SKM-1 (cell line): Measurements from ENCODE around the gene C2orf68.
A peak's percentile ranks its signal among the peaks of the same experiment; 100 is the strongest.
"Not testable (repeated sequence)": the region's sequence is repeated elsewhere in the genome, so short reads cannot be mapped to it uniquely, and the experiment has no call there.

Source experiments
- DNase-seq: peaks from one replicate; lab custom pipeline; 2025; ENCODE audit not compliant: unreplicated experiment; lab: John Stamatoyannopoulos, UW

C2orf68 gene, protein sequence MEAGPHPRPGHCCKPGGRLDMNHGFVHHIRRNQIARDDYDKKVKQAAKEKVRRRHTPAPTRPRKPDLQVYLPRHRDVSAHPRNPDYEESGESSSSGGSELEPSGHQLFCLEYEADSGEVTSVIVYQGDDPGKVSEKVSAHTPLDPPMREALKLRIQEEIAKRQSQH

DNA sequence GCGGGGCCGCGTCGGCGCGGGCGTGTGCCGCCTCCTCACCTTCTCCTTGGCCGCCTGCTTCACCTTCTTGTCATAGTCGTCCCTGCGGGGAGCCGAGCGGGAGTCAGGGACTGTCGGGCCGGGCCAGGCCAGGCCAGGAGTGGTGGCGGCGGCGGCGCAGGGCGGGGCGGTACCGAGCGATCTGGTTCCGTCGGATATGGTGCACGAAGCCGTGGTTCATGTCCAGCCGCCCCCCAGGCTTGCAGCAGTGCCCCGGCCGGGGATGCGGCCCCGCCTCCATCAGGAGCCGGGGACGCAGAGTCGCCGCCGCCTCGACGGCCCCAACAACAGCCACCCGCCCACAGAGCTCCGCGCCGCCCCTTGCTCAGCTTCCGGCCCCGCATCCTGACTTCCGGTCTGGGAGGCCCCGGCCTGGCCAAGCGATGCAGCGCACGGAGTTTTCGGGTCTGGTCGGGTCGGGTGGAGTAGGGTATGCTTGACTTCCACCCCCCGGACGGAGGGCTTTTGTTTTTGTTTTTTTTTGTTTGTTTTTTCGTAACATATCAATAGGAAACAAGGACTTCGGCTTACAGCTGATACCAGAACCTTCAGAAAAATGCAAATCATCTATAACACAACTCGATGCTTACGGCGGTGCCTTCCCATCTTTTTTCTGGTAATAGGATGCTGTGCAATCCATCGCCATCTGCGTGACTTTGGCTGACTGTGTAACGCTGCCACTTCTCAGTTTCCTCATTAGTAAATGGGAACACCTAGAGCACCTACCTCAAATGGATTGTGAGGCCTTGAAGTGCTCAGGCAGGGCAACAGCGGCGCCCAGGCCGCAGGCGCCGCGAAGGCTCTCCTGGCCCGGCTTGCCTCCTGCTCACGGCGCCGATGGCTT, at the start of gene C2orf68:
C2orf68 (minus strand) TSS at position 362 of the 883 bp plus-strand sequence; CDS start at position 280, 82 bp downstream.
- peak; percentile 96 for DNase-seq

DNA sequence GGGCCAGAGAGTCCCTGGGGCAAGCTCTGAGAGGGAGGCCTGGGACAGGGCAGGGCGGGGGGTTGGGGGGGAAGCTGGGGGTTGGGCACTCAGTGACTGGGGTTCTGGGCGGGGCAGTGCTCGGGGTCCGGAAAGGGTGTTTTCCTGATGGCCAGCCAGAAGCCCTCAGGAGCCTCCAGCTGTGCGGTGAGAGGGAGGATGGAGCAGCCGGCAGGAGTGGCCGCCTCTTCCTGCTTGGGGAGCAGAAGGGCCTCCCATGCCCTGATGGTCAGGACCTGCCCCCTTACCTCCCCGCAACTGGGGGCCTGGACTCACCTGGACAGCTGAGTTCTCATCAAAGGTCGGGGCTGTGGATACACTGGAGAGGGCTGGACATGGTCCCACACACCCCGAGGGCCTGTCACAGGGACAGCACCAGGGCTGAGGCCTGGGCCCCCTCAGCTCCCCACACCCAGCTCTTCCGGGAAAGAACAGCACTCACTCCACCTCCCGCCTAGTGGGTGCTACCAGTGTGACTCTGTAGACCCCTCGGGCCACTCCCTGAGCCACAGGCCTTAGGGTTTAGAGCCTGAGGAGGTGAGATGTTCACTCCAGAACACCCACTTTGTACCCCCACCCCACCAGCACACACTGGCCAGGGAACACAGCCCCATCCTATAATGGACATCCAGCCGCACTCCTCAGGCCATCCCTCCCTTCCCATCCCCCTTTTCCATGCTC, 49.4 kb upstream of the C2orf68 start:
- DNase-seq: no peak

DNA sequence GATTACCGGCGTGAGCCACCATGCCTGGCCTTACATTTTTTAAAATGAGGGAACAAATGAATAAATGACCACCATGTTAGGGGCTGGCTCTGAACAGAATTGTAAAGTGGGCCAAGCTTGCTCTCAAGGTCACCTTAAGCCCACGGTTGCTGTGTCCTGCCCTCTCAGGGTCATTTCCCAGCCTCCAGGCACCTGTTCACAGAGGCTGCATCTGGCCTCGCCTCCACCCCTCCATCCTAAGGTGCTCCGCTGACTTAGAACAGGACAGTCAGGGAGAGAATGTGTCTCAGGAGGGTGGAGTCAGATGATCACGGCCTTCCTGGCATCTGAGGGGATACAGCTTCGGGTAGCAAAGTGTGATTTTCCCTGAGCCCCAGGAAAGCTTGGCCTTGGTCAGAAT, 48.9 kb upstream of the C2orf68 start:
- no peak for DNase-seq

DNA sequence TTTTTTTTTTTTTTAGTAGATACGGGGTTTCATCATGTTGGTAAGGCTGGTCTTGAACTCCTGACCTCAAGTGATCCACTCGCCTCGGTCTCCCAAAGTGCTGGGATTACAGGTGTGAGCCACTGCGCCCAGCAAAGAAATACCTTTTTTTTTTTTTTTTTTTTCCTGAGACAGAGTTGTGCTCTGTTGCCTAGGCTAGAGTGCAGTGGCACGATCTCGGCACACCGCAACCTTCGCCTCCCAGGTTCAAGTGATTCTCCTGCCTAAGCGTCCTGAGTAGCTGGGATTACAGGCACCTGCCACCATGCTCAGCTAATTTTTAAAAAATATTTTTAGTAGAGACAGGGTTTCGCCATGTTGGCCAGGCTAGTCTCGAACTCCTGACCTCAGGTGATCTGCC, 48.4 kb upstream of the C2orf68 start:
- DNase-seq: not testable (repeated sequence)

DNA sequence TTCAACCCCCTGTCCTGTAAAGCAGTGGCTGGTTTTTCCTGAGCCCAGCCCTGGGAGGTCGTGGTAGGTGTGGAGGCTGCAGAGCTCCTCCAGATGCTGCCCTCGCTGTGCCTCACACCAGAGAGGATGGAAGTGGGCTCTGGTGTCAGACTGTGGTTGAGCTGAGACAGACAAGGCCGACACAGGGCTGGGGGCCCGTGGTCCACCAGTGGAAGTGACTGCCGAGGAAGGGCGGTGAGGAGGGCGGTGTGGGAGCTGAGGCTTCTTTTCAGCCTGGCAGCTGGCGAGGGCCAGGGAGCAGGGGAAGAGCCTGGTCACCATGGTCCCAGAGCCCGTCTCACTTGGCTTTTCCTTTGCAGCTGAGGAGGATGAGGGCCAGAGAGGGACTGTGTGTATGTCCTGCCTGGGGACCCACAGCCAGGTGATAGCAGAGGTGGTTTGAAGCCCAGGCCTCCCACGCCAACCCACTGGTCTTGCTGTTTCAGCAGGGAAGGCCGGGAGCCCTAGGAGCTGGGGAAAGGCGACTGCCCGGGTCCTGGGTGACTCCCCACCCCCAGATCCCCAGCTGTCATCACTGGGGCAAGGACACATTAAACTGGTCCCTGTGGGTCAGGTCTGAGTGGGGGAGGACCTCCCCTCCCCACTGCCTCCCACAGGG, 47.6 kb upstream of the C2orf68 start:
- DNase-seq: no peak

DNA sequence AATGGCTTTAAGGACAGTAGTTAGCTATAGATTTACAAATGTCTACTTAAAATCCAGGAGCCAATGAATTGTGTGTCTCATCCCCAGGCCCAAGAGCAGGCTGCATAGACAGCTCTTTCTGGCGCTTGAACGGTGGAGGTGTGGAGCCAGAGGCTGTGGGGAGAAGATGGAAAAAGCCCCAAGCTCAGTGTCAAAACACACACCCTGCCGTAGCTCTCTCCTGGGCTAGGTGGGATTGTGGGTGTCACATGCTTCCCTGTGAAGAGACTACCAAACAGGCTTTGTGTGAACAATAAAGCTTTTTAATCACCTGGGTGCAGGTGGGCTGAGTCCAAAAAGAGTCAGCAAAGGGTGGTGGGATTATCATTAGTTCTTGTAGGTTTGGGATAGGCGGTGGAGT, 45.5 kb upstream of the C2orf68 start:
- DNase-seq: not testable (repeated sequence)

DNA sequence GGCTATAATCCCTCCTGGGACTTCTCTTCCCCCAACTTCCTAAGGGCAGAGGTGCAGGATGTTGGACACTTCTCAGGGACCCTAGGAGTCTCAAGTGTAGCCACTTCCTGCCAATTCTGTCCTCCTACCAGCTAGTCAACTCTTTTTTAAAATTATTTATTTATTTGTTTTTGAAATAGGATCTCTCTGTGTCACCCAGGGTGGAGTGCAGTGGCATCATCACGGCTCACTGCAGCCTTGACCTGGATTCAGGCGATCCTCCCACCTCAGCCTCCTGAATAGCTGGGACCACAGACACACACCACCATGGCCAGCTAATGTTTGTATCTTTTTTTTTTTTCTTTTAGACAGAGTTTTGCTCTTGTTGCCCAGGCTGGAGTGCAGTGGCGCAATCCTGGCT, 44.6 kb upstream of the C2orf68 start:
- no peak for DNase-seq

DNA sequence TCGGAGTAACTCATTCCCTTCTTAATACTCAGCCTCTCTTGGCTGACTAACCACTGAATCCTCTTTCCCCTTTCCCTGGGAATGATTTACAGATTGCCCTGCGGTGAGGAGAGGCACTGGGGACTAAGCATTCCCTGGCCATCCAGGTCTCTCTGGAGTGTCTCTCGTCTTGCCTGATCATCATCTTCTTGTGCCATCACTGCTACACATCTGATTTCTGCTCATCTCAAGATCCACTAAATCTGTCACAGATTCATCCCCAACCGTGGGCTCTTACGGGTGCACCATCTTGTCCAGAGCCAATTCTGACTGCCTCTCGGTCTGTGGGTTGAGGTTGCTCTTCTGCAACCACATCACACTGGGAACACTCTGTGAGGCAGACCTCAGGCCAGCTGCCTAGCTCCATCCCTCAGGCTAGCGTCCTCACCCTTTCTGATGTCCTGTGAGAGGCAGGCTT, 44.1 kb upstream of the C2orf68 start:
- DNase-seq: no peak

DNA sequence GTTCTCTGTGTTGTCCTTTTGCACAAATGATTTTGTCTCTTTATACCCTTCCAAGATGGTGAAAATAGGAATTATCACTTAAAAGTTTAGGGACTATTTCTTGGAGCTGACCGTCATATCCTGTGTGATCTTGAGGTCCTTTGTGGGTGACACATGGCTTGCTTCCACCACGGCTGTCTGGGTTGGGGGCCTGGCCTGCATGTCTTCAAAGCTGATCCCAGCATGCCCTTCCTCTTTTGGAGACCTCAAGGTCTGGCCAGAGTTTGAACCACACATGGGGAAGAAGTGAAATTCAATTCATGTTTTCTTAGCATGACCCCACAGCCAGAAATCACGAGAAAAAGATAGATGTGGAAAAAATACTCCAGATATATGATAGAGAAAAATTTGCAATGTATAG, 42.1 kb upstream of the C2orf68 start:
- peak; percentile 75 for DNase-seq

DNA sequence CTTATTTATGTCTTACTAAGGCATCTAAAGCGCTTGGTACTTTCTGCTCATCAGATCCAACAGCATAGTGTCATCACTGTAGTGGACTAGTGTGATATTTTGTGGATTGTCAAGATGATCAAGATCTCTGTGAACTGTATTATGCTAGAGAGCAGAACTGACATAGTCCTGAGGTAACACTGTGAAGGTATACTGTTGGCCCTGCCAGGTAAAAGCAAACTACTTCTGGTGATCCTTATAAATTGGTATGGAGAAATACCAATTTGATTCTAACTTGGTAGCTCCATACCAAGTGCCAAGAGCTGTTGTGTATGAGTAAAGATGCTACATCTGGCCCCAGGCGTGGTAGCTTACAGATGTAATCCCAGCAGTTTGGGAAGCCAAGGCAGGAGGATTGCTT, 40.2 kb upstream of the C2orf68 start:
- DNase-seq: no peak

DNA sequence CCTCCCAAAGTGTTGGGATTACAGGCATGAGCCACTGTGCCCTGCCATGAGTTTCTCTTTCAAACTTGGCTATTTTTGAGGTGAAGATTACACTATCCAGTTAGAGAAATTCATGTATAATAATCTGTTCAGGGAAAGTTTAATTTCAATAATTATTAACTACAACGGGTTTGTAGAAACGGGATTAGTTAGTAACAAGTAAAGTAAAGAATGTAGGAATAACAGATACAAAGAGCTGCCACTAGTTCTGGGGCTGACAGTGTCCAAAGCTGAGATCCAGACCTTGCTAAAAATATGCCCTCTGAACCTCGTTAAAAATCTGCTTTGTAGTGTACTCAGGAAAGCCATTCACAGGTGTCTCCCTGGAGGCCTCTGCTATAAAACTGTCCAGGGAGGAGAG, 39.2 kb upstream of the C2orf68 start:
- DNase-seq: no peak

DNA sequence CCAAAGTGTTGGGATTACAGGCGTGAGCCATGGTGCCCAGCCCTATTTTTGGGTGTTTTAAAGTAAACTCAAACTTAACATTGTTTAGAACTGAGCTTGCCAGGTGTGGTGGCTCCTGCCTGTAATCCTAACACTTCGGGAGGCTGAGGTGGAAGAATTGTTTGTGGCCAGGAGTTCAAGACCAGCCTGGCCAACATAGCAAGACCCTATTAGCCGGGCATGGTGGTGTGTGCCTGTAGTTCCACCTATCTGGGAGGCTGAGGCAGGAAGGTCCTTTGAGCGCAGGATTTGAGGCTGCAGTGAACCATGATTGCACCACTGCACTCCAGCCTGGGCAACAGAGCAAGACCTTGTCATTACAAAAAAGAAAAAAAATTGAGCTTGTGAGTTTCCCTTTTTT, 38.6 kb upstream of the C2orf68 start:
- no peak for DNase-seq

DNA sequence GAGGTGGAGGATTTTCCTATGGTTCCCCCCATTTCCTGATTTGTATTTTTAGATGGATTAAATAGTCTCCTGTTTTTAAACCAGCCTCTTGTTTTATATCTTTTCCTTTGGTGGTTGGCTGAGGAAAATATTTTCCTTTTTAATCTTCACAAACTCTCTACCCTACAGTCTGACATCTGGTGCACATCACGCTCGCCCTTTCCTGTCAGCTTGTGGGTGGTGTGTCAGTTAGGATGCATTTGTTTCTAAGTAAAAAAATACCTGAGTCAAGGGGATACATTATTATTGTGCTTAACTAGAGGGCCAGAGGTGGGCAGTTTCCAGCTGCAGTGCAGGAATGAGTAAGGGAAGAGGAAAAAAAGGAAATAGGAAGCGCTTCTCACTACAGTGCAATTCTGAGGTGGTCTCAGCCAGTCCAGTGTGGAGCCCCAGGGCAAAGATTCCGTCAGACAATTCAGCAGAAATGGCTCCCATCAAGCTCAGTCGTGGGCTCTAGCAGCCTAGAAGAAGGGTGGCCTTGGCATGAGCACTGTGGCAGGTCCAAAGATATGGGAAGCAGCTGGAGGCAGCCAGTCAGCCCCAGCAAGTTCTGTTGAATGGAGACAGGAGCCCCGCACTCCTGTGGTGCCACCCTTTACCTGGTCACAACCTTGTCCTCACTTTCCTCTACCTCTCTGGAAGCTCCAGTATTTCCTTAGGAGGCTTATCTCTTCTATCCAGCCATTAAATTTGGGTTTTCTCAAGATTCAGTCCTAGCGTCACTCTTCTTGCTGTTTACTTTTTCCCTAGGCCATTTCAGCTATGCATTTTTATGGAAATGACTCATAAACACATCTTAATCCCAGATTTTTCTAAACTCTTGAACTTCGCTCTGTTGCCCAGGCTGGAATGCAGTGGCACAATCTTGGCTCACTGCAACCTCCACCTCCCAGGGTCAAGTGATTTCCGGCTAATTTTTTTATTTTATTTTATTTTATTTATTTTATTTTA, 37.6 kb upstream of the C2orf68 start:
- no peak for DNase-seq

DNA sequence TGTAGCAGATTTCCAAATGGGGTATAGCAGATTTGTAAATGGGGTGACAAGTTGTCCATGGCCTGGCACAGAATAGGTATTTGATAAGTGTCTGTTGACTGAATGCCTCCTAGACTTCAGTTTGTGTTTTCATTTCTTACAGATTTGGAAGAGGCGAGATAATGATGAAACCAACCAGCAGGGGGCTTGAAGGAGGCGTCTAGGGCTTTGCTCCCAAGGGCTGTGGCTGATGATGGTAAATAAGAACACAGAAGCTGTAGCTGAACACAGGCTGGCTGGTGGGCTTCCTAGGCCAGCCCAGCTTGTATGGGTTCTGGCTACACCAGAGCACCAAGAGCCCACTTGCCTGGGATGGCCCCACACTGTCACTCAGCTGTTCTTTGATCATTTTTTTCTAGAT, 36.8 kb upstream of the C2orf68 start:
- peak; percentile 61 for DNase-seq

DNA sequence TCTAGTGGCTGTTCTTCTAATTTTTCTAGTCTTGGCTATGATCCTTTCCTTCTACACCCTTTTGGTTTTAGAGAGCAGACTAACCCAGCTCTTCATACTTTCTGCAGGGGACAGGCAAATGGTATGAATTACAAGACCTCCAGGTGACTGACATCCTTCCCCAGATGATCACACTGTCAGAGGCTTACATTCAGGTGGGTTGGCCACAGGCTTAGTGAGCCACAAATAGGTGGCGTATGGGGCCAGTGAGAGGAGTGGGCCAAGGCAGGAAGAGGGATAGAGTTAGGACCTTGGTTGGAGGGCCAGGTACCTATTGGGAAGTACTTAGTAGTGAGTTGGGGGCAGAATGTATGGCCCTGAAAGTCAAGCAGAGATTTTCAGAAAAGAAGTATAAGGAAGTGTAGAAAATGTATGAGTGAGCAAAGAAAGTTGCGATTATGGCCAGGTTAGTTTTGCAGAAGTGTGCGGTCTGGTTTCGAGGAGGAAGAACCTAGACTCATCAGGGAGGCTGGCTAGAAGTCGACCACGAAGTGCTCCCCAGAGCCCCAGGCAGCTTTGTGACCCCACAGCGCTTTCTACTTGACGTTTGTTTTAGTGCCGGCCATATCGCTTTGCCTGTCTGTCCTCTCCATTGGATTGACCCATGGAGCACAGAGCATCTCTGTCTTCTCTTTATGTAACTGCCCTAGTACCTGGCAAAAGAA, 36.1 kb upstream of the C2orf68 start:
- DNase-seq: peak; percentile 46

DNA sequence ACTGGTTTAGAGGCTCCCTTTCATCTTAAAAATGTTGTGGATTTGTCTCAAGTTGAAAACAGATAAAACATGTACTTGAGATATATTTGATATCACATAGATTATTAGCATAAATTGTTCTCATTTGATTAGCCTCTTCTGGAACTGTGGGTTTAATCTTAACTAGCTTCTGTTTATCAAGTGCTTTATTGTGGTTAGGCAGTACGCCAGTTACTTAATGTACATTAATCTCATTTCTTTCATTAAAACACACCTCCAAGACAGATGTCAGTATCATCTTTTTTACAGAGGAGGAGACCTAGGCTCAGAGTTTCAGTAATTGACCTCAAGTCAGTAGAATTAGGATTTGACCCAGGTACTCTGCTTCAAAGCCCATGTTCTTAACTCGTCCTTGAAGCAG, 34.3 kb upstream of the C2orf68 start:
- DNase-seq: no peak

DNA sequence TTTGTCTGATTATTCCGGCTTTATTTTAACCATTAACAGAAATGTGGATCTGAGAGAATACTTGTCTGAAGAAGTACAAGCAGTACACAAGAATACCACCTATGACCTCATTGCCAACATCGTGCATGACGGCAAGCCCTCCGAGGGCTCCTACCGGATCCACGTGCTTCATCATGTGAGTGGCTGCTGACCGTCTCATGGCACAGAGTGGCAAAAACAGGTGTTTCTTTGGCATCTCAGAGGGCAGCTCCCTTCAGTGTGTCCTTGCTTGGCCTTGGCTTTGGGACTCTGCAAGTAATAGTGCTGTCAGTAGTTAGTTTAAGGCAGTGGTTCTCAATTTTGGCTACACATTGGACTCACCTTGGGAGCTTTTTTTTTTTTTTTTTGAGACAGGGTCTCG, 33.0 kb upstream of the C2orf68 start:
- no peak for DNase-seq

DNA sequence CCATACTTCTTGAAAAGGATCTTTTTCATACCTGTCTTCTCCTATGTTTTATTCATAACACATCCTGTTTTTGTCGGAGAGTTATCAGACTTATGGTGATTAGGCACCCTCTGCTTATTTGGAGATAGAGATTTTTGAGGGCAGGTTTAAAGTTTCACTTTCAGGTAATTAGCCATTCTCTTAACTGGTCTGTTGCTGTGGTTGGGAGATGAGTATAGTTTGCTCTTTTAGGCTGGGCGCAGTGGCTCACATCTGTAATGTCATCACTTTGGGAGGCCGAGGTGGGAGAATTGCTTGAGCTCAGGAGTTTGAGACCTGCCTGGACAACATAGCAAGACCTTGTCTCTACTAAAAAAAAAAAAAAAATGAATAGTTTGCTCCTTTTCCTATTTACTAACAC, 30.9 kb upstream of the C2orf68 start:
- DNase-seq: no peak

DNA sequence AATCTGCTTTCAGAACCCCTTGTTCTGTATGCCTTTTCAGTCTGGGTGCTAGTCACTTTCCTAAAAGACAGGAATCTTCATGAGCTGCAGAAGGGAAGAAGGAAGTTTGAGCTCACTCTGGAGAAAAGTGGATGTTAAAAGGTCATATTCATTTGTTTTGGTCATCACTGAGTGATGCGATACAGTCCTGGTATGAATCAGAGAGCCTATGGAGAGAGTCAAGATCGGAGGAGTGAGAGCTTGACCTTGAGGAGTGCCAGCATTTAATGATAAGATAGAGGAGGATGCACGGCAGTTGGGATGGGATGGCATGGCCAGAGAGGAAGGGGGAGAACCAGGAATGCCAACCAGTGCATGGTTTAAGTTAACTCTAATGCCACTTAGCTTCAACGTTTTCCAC, 23.8 kb upstream of the C2orf68 start:
- DNase-seq: no peak

DNA sequence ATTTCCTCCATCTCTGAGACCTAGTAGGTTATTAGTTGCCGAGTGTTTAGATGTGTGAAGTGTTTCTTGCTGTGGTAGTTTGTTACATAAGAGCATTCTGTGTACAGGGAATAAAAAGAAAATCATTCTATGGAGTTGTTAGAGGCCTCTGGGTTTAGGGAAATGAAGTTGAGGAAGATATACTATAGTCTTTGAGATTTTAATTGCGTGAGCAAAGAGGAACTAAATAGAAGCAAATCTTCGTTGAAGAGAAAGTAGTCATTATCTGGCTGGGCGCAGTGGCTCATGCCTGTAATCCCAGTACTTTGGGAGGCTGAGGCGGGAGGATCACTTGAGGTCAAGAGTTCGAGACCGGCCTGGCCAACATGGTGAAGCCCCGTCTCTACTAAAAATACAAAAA, 23.1 kb upstream of the C2orf68 start:
- no peak for DNase-seq
